PC-9 (cell line): ENCODE results near the gene TRIP10.

Experiments used
- EZH2 ChIP-seq: fragments of 200-600 bp; sonication (generic); IDR thresholded peaks from 2 replicates; pipeline ENCODE4 v1.8.0; 2017; ENCODE audit warnings: antibody characterized with exemption, low read depth
- TF ChIP-seq, protein P1 (sequence below): fragments of 200-600 bp; sonication (generic); conservative IDR thresholded peaks from 2 replicates; pipeline ENCODE4 v1.6.1; 2017; ENCODE audit warnings: mixed run types, antibody characterized with exemption, mild to moderate bottlenecking, moderate library complexity

DNA sequence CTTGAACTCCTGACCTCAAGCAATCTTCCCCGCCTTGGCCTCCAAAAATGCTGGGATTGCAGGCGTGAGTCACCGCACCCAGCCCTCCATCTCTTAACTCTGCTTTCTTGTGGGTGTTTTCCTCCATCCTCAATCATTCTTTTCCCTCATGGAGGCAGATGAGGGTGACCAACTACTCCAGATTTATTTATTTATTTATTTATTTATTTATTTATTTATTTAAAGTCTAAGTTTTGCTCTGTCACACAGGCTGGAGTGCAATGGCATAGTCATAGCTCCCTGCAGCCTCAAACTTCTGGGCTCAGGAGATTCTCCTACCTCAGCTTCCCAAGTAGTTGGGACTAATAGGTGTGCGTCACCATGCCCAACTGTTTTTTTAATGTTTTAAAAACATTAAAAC is 47.9 kb downstream of the TRIP10 start:
- TF ChIP-seq, protein P1, sequence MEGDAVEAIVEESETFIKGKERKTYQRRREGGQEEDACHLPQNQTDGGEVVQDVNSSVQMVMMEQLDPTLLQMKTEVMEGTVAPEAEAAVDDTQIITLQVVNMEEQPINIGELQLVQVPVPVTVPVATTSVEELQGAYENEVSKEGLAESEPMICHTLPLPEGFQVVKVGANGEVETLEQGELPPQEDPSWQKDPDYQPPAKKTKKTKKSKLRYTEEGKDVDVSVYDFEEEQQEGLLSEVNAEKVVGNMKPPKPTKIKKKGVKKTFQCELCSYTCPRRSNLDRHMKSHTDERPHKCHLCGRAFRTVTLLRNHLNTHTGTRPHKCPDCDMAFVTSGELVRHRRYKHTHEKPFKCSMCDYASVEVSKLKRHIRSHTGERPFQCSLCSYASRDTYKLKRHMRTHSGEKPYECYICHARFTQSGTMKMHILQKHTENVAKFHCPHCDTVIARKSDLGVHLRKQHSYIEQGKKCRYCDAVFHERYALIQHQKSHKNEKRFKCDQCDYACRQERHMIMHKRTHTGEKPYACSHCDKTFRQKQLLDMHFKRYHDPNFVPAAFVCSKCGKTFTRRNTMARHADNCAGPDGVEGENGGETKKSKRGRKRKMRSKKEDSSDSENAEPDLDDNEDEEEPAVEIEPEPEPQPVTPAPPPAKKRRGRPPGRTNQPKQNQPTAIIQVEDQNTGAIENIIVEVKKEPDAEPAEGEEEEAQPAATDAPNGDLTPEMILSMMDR, result no peak
- no peak for TF ChIP-seq EZH2
